Measurements from ENCODE around the gene DDX43.
"Not testable (repeated sequence)": the region's sequence is repeated elsewhere in the genome, so short reads cannot be mapped to it uniquely, and the experiment has no call there.

Gene DDX43

DNA sequence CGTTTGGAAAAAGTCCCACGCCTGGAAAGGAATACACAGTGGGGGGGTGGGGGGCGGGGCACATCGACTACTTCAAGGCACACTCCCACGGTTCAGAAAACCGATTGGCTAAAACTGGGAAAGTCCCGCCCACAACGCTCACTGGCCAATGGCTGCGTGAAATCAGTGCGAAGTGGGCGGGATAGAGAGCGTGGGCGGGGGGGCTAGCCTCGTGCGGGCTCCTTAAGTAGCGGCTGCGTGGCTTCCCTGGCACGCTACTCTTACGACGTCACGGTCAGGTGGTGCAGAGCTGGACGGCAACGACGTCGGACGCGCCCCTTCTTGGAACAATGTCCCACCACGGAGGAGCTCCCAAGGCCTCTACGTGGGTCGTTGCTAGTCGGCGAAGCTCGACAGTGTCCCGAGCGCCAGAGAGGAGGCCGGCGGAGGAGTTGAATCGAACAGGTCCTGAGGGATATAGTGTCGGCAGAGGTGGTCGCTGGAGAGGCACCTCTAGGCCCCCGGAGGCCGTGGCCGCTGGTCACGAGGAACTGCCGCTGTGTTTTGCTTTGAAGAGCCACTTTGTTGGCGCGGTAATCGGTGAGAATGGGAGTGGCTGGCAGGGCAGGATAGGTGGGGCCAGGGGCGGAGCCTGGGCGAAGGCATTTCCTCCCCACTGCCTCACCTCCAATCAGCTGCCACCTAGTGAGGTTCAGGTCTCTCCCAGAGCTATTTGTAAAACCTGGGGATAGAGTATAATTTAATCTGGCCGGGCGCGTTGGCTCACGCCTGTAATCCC, at the start of gene DDX43:
DDX43 (plus strand) TSS at position 252 of the 778 bp plus-strand sequence; CDS start at position 330, 78 bp downstream.
- peak in 1 of 2 experiments; percentile 13 for DNase-seq (ENCODE audit: low read depth in 2 of 2)

DNA sequence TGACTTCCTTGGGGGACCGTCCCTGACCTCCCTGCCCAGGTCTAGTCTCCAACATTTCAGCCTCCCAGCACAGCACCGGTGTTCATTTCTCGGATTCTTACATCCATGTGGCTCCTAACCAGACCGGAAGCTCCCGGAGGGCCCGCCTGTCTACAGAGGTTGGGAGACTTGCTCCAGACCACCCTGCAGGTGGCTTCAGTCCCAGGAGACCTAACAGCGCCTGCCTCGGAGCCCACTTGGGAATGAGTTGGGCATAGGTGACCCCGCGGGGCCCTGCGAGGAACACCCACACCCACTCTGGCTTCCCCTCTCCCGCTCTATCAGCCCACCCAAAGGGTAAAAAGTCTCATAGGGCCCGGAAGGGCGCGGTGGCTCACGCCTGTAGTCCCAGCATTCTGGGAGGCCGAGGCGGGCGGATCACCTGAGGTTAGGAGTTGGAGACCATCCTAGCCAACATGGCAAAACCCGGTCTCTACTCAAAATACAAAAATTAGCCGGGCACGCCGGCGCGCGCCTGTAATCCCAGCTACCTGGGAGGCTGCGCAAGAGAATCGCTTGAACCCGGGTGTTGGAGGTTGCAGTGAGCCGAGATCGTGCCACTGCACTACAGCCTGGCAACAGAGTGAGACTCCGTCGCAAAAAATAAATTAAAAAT, 46.0 kb upstream of the DDX43 start:
- DNase-seq (ENCODE audit: low read depth in 2 of 2): no peak

DNA sequence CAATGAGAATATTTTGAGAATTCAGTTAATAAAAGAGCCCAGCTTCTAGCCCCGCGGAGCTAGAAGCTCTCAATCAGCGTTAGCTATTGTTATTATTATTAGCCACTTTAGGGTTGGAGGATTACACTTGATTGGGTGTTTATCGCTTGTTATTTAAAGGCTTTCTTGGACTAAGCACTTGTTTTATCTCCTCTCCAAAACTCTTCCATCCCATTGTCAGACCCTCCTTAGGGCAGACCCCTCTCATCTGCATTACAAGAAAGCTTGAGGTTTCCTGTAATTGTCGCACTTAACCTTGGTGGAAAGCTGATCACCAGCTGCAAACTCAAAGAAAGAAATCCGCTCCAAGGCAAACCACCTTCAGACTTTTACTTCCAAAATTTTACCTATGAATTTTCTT, 45.3 kb upstream of the DDX43 start:
- no peak for DNase-seq (ENCODE audit: low read depth in 2 of 2)

DNA sequence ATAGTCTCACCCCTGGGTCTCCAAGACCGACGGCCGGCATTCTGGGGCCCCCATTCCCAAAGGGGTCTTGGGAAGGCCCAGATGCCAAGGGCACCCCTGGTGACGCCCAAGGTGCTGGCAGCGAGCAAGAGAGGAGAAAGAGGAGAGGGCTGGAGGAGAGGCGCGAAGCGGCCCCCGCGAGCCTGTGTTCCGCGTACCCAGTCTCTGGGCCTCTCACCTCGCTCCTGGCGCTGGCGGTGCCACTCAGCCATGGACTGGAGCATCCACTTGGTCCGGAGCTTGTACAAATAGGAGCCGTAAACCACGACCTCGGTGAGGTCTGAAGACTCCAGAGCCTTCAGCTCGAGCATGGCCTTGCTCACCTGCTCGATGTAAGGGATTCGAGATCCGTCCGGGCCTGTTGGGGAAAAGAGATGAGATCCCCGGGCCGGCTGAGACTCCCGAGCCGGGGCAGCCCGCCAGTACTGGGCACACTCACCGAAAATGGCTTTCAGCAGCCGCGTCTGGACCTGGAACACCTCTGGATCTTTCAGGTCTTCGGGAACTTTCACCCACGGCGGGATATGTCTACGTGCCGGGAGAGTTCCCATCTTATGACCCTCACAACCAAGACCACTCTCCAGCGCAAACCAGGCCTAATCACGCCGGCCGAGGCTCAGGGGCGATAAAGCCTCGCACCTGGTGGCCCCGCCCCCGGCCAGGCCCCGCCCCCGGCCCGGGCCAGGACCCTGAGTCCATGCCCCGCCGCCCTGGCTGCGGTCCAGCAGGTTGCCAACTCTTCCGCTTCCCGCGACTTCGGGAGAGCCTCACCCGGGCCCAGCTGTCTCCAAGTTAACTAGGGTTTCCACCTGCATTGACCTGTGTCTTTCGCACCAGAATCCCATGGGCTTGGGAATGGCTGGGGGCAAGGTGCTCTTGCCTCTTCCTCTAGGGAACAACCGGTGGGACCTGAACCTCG, 40.7 kb upstream of the DDX43 start, which contains the start of gene DPPA5:
DPPA5 (minus strand) TSS at position 641 of the 958 bp plus-strand sequence; CDS start at position 590, 51 bp downstream.
- DNase-seq (ENCODE audit: low read depth in 2 of 2): no peak

DNA sequence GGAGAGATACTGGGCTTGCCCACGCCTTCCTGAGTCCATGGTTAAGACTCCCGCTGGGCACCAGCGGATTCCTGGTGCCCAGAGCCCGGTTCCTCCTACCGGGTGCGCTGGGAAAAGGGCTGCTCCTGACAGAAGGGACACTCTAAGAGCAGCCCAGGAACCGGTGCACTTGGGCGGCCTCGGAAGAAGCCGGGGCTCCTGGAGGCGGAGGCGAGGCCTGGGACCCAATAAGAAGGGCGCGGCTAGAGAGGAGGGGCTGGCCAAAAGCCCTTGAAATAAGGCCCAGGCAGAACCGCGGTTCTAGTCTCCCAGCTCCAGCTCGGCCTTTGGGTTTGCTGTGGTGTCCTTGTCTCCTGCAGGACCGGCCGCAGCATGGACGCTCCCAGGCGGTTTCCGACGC, 32.3 kb upstream of the DDX43 start, which contains the start of gene KHDC3L:
KHDC3L (plus strand) TSS at position 301 of the 400 bp plus-strand sequence; CDS start at position 373, 72 bp downstream.
- DNase-seq (ENCODE audit: low read depth in 2 of 2): no peak

DNA sequence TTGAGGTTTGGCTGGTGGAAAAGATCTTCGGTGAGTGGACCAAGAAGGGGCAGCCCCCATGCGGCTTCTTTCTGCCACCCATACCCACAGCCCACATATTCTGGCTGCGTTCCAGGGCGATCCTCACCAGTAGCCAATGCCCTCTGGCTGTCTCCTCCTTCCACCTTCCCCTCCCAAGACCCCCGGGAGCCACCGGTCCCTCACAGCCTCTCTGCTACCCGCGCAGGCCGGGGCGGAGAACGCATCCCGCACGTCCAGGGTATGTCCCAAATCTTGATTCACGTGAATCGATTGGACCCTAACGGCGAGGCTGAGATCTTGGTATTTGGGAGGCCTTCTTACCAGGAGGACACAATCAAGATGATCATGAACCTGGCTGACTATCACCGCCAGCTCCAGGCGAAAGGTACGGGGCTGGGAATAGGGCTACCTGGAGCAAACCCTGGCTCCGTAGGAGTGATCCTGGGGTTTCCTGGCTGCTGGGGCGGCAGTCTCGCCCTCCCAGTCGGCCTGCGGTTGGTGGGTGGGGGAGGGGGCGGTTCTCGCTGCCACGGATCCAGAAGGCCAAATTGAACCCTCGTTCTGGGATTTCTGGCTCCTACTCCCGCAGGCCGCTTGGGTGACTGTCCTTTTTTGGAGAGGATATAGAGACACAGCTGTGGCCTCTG, 31.6 kb upstream of the DDX43 start:
- no peak for DNase-seq (ENCODE audit: low read depth in 2 of 2)

DNA sequence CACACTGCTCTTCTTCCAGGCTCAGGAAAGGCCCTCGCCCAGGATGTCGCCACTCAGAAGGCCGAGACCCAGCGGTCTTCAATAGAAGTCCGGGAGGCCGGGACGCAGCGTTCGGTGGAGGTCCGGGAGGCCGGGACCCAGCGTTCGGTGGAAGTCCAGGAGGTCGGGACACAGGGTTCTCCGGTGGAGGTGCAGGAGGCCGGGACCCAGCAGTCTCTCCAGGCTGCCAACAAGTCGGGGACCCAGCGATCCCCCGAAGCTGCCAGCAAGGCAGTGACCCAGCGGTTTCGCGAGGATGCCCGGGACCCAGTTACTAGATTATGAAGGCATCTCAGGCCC, 31.1 kb upstream of the DDX43 start:
- no peak for DNase-seq (ENCODE audit: low read depth in 2 of 2)

DNA sequence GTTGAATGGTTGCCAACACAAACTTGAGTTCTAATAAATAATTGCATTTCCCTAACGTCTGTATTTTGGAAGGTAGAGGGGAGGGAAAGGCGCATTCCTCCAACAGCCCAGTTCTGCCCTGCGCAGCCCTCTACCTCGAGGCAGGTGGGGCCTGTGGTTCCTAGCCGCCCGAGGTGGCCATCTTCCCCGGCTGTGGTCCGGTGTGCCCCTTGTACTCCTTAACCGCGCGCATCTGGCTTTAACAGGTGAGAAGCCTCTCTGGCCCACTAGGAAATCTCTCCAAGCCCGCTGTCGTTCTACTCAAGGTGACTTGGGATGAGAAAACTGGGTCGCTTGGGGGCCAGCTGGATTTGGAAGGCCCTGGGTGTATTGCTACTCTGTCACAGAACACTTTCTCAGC, 30.5 kb upstream of the DDX43 start:
- DNase-seq (ENCODE audit: low read depth in 2 of 2): no peak

DNA sequence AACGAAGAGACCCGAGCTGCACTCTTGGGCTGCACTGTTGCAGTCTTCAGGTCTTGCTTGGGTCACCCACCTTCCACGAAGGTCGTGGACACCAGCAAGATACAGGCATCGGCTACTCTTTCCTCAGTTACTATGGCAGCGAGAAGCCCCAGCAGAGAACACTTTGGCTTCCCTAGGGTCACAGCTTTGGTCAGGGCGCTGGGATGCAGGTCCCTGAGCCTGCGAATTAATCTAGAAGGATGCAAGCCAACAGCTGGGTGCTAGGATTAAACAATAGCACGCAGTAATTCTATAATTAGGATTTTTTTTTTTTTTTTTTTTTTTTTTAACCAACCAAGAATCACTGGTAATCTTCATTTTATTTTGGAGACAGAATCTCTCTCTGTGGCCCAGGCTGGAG, 30.1 kb upstream of the DDX43 start:
- no peak for DNase-seq (ENCODE audit: low read depth in 2 of 2)

DNA sequence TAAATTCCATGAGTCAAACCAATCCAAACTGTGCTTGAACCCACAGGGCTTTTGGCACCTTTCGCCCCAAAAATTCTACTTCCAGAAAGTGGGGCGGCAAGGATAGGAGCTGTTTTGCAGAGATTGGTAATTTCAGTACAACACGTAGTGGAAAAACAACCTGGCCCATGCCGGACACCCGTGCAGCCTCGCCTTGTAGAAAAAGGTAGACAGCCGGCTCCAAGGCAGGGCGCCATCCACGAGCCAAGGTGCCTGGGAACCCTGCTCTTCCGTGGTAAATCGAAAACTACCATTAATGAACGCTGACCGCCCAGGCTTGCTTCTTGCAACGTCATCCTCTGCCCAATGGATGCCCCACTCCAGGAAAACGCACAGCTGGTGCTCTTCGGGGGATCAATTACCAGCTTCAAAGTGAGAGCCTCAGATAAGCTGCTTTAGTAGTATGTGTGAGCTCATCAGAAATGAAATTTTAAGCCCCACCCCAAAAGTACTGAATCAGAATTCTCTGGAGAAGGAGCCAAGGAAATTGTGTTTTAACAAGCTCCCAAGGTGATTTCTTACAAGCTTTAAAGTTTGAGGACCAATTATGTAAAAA, 26.8 kb upstream of the DDX43 start:
- DNase-seq (ENCODE audit: low read depth in 2 of 2): no peak

DNA sequence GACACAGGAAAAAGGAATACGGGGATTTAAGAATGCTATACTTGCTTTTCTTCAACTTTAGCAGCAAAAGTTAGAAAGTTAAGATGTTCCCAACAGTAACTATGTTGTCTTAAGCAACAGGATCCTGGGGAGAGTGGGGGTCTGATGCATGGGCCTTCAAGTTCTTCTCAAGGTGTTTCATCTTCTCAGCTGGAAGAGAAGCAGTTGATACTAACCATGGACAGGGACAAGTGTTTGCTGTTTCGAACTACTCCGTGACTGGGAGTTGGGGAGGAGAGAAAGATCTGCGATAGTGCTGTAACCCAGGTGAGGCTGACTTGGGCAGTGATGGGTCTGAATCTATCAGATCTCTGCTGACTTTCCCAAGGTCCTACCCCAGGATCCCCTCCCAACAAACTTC, 26.0 kb upstream of the DDX43 start:
- no peak for DNase-seq (ENCODE audit: low read depth in 2 of 2)

DNA sequence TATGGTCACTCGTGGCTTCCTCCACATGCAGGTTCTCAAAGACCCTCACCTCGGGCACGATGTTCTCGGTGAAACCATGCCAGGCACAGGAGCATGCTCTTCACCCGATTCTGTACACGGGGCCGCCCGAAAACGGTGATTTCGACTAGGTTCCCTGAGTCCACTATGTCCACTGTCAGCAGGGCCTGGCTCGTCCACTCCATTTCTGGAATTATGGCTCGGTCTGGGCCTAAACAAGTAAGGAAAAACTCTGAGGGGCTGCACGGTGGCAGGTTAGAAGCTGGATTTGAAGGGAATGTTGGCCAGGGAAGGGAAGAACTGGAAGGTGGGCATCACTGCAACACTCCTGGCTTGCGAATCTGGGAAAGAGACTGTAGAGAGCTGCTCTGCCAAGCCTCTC, 25.5 kb upstream of the DDX43 start:
- DNase-seq (ENCODE audit: low read depth in 2 of 2): no peak

DNA sequence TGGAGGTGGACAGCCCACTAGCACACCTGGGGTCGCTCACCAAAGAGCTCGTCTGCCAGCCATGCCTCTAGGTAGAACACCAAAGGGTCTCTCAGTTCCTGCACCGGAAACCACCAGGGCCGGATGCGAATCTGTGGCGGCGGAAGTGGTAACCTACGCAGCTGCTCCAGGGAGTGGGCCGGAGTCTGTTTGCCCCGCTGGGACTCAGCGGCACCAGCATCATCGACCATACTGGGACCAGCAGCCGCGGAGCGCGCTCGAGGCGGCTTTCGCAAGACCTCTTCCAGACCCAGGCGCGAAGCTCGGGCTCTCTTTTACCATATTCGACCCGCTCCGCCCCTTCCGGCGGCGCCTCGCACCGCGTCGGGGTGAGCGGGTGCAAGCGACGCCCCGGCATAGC, 25.1 kb upstream of the DDX43 start, which contains the start of gene OOEP:
OOEP (minus strand) TSS at position 335 of the 400 bp plus-strand sequence; CDS start at position 230, 105 bp downstream.
- no peak for DNase-seq (ENCODE audit: low read depth in 2 of 2)

DNA sequence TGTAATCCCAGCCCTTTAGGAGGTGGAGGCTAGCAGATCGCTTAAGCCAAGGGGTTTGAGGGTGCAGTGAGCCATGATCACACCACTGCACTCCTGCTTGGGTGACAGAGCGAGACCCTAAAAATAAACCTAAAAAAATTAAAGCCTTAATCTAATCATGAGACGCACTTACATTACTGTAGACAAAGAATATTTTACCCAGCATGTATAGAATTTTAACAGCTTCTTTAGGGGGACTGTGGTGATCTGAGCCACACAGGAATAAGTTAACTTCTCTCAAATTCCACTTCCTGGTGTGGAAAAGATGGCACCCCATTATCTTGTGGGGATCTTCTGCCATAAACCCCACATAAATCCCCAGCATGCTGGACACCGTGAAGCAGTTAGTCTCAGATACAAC, 22.6 kb upstream of the DDX43 start:
- DNase-seq (ENCODE audit: low read depth in 2 of 2): no peak

DNA sequence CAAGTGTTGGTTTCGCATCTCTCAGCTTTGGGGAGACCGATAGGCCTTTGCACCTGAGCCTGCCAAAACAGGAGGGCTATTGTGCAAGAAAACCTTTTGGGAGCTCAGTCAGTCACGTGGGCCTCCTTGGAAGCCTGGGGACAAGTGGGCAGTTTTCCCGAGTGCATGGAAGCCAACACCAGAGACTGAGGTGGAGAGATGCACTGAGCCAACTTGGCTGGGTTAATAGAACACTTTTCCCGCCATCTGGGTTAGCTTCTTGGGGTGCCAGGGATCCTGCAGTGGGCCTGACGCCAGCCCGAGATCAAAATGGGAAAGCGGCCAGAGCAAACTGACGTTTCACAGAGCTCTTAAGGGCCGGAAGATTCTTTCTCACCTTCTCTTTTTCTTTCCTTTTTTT, 22.1 kb upstream of the DDX43 start:
- no peak for DNase-seq (ENCODE audit: low read depth in 2 of 2)

DNA sequence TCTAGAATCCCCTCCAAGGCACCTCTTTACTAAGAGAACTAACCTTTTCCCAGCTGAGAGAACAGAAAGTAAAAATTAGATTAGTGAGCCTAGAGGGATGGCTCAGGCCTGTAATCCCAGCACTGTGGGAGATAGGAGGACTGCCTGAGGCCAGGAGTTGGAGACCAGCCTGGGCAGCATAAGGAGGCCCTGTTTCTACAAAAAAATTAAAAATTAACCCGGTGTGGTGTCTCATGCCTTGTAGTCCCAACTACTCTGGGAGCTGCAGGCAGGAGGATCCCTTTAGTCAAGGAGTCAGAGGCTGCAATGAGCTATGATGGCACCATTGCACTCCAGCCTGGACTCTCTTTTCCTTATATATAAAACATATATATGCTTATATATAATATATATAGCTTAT, 19.4 kb upstream of the DDX43 start:
- no peak for DNase-seq (ENCODE audit: low read depth in 2 of 2)

DNA sequence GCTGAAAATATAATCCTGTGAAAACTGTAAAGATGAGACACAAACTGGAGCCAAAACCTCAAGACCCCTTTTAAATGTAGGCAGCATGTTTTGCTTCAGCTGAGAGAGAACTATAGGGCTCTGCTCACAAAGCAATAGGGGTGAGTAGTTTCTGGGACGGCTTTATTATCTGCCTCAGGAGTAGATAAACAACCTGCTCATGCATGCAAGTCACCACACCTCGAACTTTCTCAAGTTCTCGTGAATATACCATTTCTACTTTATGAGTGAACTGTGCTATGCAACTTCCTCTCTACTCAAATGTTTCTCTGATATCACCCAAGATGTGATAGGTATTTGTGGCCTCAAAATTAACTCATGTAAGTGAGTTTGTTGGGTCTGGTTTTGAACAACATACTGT, 17.4 kb upstream of the DDX43 start:
- DNase-seq (ENCODE audit: low read depth in 2 of 2): no peak

DNA sequence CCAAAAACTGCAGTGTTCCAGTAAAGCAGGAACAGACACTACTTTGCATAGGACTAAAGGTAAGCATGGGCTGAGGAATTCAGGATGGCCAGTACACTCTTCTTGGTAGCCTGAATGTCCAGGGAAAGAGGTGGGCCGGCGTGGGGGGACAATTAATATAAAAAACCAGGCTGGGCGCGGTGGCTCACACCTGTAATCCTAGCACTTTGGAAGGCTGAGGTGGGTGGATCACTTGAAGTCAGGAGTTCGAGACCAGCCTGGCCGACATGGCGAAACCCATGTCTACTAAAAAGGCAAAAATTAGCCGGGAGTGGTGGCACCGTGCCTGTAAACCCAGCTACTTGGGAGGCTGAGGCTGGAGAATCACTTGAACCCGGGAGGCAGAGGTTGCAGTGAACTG, 13.1 kb upstream of the DDX43 start:
- not testable (repeated sequence) for DNase-seq (ENCODE audit: low read depth in 2 of 2)

DNA sequence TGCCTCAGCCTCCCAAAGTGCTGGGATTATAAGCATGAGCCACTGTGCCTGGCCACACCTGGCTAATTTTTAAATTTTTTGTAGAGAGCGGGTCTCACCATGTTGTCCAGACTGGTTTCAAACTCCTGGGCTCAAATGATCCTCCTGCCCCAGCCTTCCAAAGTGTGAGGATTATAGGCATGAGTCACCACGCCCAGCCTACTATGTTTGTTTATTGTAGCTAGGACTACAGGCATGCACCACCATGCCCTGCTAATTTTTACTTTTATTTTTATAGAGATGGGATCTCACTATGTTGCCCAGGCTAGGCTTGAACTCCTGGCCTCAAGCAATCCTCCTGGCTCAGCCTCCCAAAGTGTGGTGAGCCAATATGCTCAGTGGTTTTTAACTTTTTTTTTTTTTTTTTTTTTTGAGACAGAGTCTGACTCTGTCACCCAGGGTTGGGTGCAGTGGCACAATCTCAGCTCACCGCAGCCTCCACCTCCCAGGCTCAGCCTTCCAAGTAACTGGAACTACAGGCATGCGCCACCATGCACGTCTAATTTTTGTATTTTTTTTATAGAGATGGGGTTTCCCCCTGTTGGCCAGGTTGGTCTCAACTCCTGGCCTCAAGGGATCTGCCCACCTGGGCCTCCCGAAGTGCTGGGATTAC, 12.0 kb upstream of the DDX43 start:
- no peak for DNase-seq (ENCODE audit: low read depth in 2 of 2)

DNA sequence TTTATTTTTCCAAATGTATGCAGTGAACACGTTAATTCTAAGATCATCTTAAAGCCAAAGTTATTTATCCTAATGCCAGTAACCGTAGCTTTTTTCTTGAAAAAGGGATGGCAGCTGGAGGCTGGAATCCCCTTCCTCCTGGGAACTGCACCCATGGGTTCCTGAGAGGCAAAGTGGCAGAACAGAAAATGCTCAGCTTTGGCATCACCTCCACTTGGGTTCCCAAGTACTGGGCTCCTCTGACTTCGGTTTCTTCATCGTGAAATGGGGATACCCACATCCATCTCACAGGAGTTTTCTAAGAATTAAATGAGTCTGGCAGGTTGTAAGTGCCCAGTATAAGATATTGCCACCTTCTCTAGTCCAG, 6.2 kb upstream of the DDX43 start:
- no peak for DNase-seq (ENCODE audit: low read depth in 2 of 2)

Measured in stimulated activated CD4-positive, alpha-beta T cell treated with anti-CD3 and anti-CD28 coated beads, Interleukin-12 subunit alpha, Interleukin-12 subunit beta, amount 100 ng/mL, for 24 hours (primary cell).